Measurements from ENCODE around the gene ATOH8.

ATOH8 gene

DNA sequence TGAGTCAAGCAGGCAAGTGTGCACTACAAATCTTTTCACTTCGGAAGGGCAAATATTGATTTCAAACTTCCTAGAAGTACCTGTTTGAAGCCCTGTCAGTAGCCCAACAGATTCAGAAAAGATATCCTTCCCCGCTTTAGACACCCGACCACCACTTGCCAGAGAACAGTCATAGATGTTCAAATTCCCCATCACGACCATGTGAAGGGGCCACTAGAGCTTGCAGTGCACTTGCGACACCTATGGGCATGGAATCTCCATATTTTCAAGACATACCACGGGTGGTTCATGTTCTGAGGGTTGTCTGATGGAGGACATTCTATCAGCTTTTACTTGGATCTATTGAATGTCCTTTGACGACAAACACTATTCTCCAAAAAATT is 35.8 kb upstream of the ATOH8 start:
- H3K36me3 ChIP-seq (ENCODE audit: control insufficient read depth in 2 of 2, insufficient read depth in 2 of 2, low read length in 2 of 2), result no peaks in the 10 kb centered on the region

DNA sequence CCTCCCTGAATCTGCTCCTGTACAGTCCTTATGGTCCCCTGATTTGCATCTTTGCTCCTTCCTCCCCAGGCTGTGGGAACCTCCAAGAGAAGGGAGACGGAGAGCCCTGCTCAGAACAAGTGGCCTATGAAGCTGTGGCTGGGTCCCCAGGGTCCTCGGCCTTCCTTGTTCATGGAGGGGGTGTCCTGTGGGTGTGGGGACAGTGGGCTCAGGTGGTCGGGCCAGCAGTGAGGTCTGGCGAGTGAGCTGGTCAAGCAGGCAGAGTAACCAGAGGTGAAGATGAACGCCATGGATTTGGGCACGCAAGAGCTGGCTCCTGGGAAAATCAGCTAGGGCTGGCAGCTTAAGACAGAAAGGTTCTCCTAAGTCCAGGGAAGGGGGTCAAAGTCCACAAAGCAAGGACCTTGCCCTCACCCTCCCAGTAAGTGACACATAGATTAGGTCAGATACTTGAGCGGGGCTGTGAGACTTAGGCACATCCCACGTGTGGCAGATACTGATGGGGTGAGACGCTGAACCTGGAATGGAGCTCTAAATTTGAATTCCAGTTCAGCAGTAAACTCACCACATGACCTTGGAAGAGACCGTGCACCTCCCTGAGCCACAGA is 34.8 kb upstream of the ATOH8 start:
- Histone ChIP-seq H3K9ac (ENCODE audit: low read depth in 1 of 2, low read length in 2 of 2) (no peak overlapping the region), H3K9me3 (ENCODE audit: control insufficient read depth in 2 of 2, low read length in 2 of 2) (no peaks in the 10 kb centered on the region), H3K27me3 (ENCODE audit: control insufficient read depth in 2 of 2, insufficient read depth in 2 of 2, low read length in 2 of 2) (no peaks in the 10 kb centered on the region), H3K36me3 (ENCODE audit: control insufficient read depth in 2 of 2, insufficient read depth in 2 of 2, low read length in 2 of 2) (no peaks in the 10 kb centered on the region), H3K4me3 (ENCODE audit: low read length in 2 of 2) (no peak overlapping the region), H3K4me1 (ENCODE audit: control insufficient read depth in 2 of 2, insufficient read depth in 2 of 2, low read length in 2 of 2) (no peaks in the 10 kb centered on the region), H3K27ac (ENCODE audit: low read depth in 2 of 2, low read length in 2 of 2) (no peak overlapping the region)

More for the DNA sequence above, 35.8 kb upstream of the ATOH8 start:
- no peak overlapping the region for H3K27ac ChIP-seq (ENCODE audit: low read depth in 2 of 2, low read length in 2 of 2)
- no peaks in the 10 kb centered on the region for H3K9me3 ChIP-seq (ENCODE audit: control insufficient read depth in 2 of 2, low read length in 2 of 2)
- H3K27me3 ChIP-seq (ENCODE audit: control insufficient read depth in 2 of 2, insufficient read depth in 2 of 2, low read length in 2 of 2), result no peaks in the 10 kb centered on the region
- peaks cover 0 to 4% of the 10 kb centered on the region in 2 donors for H3K4me1 ChIP-seq (ENCODE audit: control insufficient read depth in 2 of 2, insufficient read depth in 2 of 2, low read length in 2 of 2)
- H3K9ac ChIP-seq (ENCODE audit: low read depth in 1 of 2, low read length in 2 of 2), result no peak overlapping the region
- no peak overlapping the region for H3K4me3 ChIP-seq (ENCODE audit: low read length in 2 of 2)

DNA sequence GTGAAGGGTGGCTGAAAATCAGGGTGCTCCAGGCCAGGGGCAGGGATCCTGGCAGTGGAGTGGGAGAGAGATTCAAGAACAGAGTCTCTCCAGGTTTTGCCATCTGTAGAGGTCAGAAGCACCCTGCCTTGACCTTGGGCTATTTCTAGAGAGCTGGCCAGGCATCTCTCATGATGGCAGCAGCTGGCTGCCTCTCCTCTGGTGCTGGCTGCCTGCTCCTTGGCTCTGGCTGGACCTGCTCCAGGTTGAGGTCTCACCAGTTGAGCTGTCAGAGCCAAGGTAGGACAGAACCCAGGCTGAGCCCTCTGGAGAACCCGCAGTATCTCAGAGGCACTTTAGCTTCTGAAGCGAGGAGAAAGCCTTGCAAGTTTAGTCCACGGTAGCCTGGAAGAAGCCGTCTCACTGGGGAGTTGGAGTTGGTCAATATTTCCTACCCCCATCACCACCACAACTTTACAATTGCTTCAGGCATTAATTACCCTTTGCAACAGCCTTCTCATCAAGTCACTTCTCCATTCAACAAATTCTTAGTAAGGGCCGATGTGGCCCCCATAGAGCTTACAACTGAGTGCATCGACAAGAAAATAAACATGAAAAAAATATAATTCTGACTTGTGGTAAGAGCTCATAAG is 34.1 kb upstream of the ATOH8 start:
- H3K27me3 ChIP-seq (ENCODE audit: control insufficient read depth in 2 of 2, insufficient read depth in 2 of 2, low read length in 2 of 2), result no peaks in the 10 kb centered on the region
- no peak overlapping the region for H3K9ac ChIP-seq (ENCODE audit: low read depth in 1 of 2, low read length in 2 of 2)
- no peak overlapping the region for H3K27ac ChIP-seq (ENCODE audit: low read depth in 2 of 2, low read length in 2 of 2)
- H3K9me3 ChIP-seq (ENCODE audit: control insufficient read depth in 2 of 2, low read length in 2 of 2), result no peaks in the 10 kb centered on the region
- no peak overlapping the region for H3K4me3 ChIP-seq (ENCODE audit: low read length in 2 of 2)
- no peaks in the 10 kb centered on the region for H3K36me3 ChIP-seq (ENCODE audit: control insufficient read depth in 2 of 2, insufficient read depth in 2 of 2, low read length in 2 of 2)
- H3K4me1 ChIP-seq (ENCODE audit: control insufficient read depth in 2 of 2, insufficient read depth in 2 of 2, low read length in 2 of 2), result no peaks in the 10 kb centered on the region

DNA sequence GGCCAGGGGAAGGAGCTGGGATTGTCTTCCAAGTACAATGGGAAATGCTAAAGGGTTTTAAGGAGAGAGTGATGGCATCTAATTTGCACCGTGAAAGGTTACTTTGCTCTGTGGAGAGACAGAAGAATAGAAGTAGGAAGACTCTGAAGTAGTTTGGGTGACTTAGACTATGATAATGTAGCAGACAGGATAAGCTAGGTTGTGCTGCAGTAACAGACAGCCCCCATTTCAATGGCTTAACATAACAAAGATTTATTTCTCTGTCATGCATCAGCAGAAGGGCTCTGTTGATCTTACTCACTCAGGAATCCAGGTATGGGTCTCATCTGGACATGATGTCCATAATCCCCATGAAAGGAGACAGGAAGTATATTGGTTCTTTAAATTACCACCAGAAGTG is 33.3 kb upstream of the ATOH8 start:
- H3K4me3 ChIP-seq (ENCODE audit: low read length in 2 of 2), result no peak overlapping the region
- H3K9ac ChIP-seq (ENCODE audit: low read depth in 1 of 2, low read length in 2 of 2), result no peak overlapping the region
- no peaks in the 10 kb centered on the region for H3K36me3 ChIP-seq (ENCODE audit: control insufficient read depth in 2 of 2, insufficient read depth in 2 of 2, low read length in 2 of 2)
- no peaks in the 10 kb centered on the region for H3K4me1 ChIP-seq (ENCODE audit: control insufficient read depth in 2 of 2, insufficient read depth in 2 of 2, low read length in 2 of 2)
- H3K27ac ChIP-seq (ENCODE audit: low read depth in 2 of 2, low read length in 2 of 2), result no peak overlapping the region
- no peaks in the 10 kb centered on the region for H3K27me3 ChIP-seq (ENCODE audit: control insufficient read depth in 2 of 2, insufficient read depth in 2 of 2, low read length in 2 of 2)
- H3K9me3 ChIP-seq (ENCODE audit: control insufficient read depth in 2 of 2, low read length in 2 of 2), result no peaks in the 10 kb centered on the region

DNA sequence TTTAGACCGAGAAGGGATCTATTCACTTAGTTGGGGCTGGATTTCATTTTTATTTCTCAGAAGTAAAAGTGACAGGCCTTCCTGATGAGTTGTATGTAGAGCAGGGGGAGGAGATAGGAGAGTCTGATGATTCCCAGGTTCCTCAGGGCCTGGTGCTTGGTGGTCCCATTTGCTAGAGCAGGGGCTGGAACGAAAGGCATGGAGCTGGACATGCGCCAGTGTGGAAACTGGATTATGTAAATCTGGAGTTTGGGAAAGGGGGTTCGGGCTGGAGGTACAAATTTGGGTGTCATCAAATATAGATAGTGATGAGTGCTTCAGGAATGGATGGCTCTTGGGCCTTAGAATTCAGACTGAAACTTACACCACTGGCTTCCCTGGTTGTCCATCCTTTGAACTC is 32.1 kb upstream of the ATOH8 start:
- no peak overlapping the region for H3K4me3 ChIP-seq (ENCODE audit: low read length in 2 of 2)
- no peaks in the 10 kb centered on the region for H3K4me1 ChIP-seq (ENCODE audit: control insufficient read depth in 2 of 2, insufficient read depth in 2 of 2, low read length in 2 of 2)
- no peaks in the 10 kb centered on the region for H3K36me3 ChIP-seq (ENCODE audit: control insufficient read depth in 2 of 2, insufficient read depth in 2 of 2, low read length in 2 of 2)
- no peak overlapping the region for H3K27ac ChIP-seq (ENCODE audit: low read depth in 2 of 2, low read length in 2 of 2)
- no peaks in the 10 kb centered on the region for H3K27me3 ChIP-seq (ENCODE audit: control insufficient read depth in 2 of 2, insufficient read depth in 2 of 2, low read length in 2 of 2)
- H3K9me3 ChIP-seq (ENCODE audit: control insufficient read depth in 2 of 2, low read length in 2 of 2), result no peaks in the 10 kb centered on the region
- no peak overlapping the region for H3K9ac ChIP-seq (ENCODE audit: low read depth in 1 of 2, low read length in 2 of 2)

DNA sequence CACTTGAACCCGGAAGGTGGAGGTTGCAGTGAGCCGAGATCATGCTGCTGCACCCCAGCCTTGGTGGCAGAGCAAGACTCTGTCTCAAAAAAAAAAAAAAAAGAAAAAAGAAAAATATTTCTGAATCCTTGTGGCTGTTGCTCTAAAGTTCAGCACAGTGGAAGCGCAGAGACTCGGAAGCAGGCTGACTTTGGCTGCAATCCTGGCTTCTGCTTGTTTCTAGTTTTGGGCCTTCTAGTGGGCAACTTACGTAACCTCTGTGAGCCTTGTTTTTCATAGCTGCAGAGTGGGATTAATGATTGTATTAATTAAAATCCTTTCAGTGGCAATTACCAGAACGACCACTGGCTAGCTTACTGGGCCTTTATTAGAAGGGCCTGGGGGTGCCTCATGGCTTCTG is 31.3 kb upstream of the ATOH8 start:
- Histone ChIP-seq H3K27ac (ENCODE audit: low read depth in 2 of 2, low read length in 2 of 2) (no peak overlapping the region), H3K4me1 (ENCODE audit: control insufficient read depth in 2 of 2, insufficient read depth in 2 of 2, low read length in 2 of 2) (no peaks in the 10 kb centered on the region), H3K36me3 (ENCODE audit: control insufficient read depth in 2 of 2, insufficient read depth in 2 of 2, low read length in 2 of 2) (no peaks in the 10 kb centered on the region), H3K4me3 (ENCODE audit: low read length in 2 of 2) (no peak overlapping the region), H3K9ac (ENCODE audit: low read depth in 1 of 2, low read length in 2 of 2) (no peak overlapping the region), H3K9me3 (ENCODE audit: control insufficient read depth in 2 of 2, low read length in 2 of 2) (no peaks in the 10 kb centered on the region), H3K27me3 (ENCODE audit: control insufficient read depth in 2 of 2, insufficient read depth in 2 of 2, low read length in 2 of 2) (no peaks in the 10 kb centered on the region)

DNA sequence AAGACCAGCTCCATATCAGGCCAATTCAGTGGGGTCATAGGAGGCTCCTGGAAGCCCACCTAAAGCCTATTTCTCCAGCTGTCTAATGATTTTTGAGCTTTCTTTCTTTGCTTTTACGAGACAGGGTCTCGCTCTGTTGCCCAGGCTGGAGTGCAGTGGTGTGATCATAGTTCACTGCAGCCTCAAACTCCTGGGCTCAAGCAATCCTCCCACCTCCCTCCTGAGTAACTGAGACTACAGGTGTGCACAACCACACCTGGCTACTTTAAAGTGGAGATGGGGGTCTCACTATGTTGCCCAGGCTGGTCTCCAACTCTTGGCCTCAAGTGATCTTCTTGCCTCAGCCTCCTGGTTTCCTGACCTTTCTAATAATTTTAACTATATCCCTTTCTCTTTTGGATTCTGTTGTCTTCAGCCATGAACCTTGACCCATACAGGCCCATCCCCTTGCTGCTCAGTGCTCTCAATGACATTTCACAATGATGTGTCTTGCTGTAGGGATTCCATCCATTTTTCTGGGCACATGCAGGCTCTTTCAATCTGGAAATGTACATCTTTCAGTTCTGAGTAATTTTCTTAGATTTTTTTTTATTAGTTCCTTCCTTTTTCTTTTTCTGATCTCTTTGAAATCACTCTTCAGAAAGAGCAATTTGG is 30.0 kb upstream of the ATOH8 start:
- Histone ChIP-seq H3K9me3 (ENCODE audit: control insufficient read depth in 2 of 2, low read length in 2 of 2) (no peaks in the 10 kb centered on the region), H3K9ac (ENCODE audit: low read depth in 1 of 2, low read length in 2 of 2) (no peak overlapping the region), H3K36me3 (ENCODE audit: control insufficient read depth in 2 of 2, insufficient read depth in 2 of 2, low read length in 2 of 2) (no peaks in the 10 kb centered on the region), H3K27ac (ENCODE audit: low read depth in 2 of 2, low read length in 2 of 2) (no peak overlapping the region), H3K4me3 (ENCODE audit: low read length in 2 of 2) (no peak overlapping the region), H3K27me3 (ENCODE audit: control insufficient read depth in 2 of 2, insufficient read depth in 2 of 2, low read length in 2 of 2) (peaks cover 0 to under 1% of the 10 kb centered on the region in 2 donors), H3K4me1 (ENCODE audit: control insufficient read depth in 2 of 2, insufficient read depth in 2 of 2, low read length in 2 of 2) (peaks cover 0 to 1% of the 10 kb centered on the region in 2 donors)

DNA sequence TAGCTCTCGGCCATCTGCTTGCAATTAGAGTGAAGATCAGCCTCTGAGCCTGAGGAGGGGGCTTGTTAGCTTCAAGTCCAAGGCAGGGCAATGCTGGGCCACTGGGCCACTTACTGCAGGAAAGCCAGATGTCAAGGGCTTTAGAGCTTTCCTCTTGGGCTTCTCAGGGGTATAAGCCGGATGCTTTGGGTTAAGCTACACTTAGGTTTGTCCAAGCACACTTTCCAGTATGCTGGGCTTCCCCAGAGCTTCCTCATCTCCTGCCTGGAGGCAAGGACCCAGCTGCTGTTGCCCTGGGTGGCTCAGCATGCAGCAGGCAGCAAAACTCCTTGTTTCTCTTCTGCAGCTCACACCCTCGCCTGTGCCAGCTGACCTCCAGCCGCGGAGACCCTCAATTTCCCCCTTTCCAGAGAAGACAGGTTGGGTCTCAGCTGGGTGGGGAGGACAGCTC is 29.0 kb upstream of the ATOH8 start:
- Histone ChIP-seq H3K4me1 (ENCODE audit: control insufficient read depth in 2 of 2, insufficient read depth in 2 of 2, low read length in 2 of 2) (peaks cover 0 to 2% of the 10 kb centered on the region in 2 donors), H3K9ac (ENCODE audit: low read depth in 1 of 2, low read length in 2 of 2) (no peak overlapping the region), H3K27ac (ENCODE audit: low read depth in 2 of 2, low read length in 2 of 2) (no peak overlapping the region), H3K36me3 (ENCODE audit: control insufficient read depth in 2 of 2, insufficient read depth in 2 of 2, low read length in 2 of 2) (no peaks in the 10 kb centered on the region), H3K4me3 (ENCODE audit: low read length in 2 of 2) (no peak overlapping the region), H3K27me3 (ENCODE audit: control insufficient read depth in 2 of 2, insufficient read depth in 2 of 2, low read length in 2 of 2) (peaks cover 0 to 1% of the 10 kb centered on the region in 2 donors), H3K9me3 (ENCODE audit: control insufficient read depth in 2 of 2, low read length in 2 of 2) (no peaks in the 10 kb centered on the region)

DNA sequence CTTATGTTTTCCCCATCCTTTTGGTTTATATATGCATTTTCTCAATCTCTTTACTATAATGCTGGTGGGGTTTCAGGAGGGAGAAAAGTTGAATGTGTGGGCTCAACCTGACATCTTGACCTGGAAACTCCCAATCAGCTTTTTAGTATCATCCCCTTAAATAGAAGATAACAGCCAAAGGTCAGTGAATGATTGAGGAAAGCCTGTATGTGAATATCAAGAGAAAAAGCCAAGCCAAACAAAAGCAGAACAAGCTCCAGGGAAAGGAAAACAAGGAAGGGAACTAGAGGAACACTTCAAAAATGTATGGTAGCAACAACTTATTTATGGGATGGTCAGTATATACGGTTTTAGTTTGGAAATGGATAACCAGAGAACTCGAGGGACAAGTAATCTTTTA is 28.3 kb upstream of the ATOH8 start:
- Histone ChIP-seq H3K9me3 (ENCODE audit: control insufficient read depth in 2 of 2, low read length in 2 of 2) (no peaks in the 10 kb centered on the region), H3K4me3 (ENCODE audit: low read length in 2 of 2) (no peak overlapping the region), H3K27me3 (ENCODE audit: control insufficient read depth in 2 of 2, insufficient read depth in 2 of 2, low read length in 2 of 2) (peaks cover 0 to 1% of the 10 kb centered on the region in 2 donors), H3K27ac (ENCODE audit: low read depth in 2 of 2, low read length in 2 of 2) (no peak overlapping the region), H3K4me1 (ENCODE audit: control insufficient read depth in 2 of 2, insufficient read depth in 2 of 2, low read length in 2 of 2) (peaks cover 0 to 2% of the 10 kb centered on the region in 2 donors), H3K36me3 (ENCODE audit: control insufficient read depth in 2 of 2, insufficient read depth in 2 of 2, low read length in 2 of 2) (no peaks in the 10 kb centered on the region), H3K9ac (ENCODE audit: low read depth in 1 of 2, low read length in 2 of 2) (no peak overlapping the region)

DNA sequence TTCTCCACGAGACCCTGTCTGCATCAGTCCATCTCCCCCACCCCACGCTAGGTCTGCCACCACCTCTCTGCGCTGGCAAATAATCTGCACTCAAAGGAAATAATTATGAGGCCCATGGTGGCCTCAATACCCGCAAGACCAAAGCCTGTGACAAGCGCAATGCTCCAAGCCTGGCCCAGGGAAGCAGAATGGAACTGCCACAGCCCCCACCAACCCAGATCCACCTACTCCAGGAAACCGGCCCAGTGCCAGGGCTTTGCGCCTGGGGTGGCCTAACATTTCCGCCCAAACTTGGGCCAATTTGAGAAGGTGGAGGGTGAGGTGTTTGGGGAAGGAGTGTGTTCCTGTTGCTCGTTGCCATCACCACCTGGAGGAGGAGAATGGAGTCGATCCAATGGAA is 26.0 kb upstream of the ATOH8 start:
- Histone ChIP-seq H3K4me3 (ENCODE audit: low read length in 2 of 2) (no peak overlapping the region), H3K27ac (ENCODE audit: low read depth in 2 of 2, low read length in 2 of 2) (no peak overlapping the region), H3K9me3 (ENCODE audit: control insufficient read depth in 2 of 2, low read length in 2 of 2) (no peaks in the 10 kb centered on the region), H3K36me3 (ENCODE audit: control insufficient read depth in 2 of 2, insufficient read depth in 2 of 2, low read length in 2 of 2) (no peaks in the 10 kb centered on the region), H3K27me3 (ENCODE audit: control insufficient read depth in 2 of 2, insufficient read depth in 2 of 2, low read length in 2 of 2) (peaks cover 0 to 1% of the 10 kb centered on the region in 2 donors), H3K9ac (ENCODE audit: low read depth in 1 of 2, low read length in 2 of 2) (no peak overlapping the region), H3K4me1 (ENCODE audit: control insufficient read depth in 2 of 2, insufficient read depth in 2 of 2, low read length in 2 of 2) (peaks cover 0 to 2% of the 10 kb centered on the region in 2 donors)

Measured in mucosa of rectum (tissue), 2 donors.